Naive thymus-derived CD4-positive, alpha-beta T cell (primary cell): ENCODE data around the gene RAB11A. TPM values are rescaled to one million over a fixed set of nuclear protein-coding genes. Genes with fewer than 3 reads are reported as not detected.

ENCODE experiments used
- ATAC-seq: fragments of 150-1000 bp; cut with Tn5 transposase; 2 replicates; pipeline ENCODE4 v1.10.0; 2021; ENCODE audit warnings: mild to moderate bottlenecking, moderate library complexity
- CTCF ChIA-PET: fragments of 350-600 bp; sonication (Branson Sonifier 250); formaldehyde crosslinking; loops from one replicate; lab custom pipeline; 2021; ENCODE audit warnings: antibody characterized with exemption; lab: Charles Lee
- POLR2A ChIA-PET: fragments of 350-600 bp; sonication (Branson Sonifier 250); formaldehyde crosslinking; loops from one replicate; lab custom pipeline; 2021; ENCODE audit warnings: antibody characterized with exemption, inconsistent platforms; lab: Charles Lee
- DNase-seq, 9 donors: peaks; one replicate each; pipeline versions ENCODE4 v3.0.0 to v3.0.0-alpha.2; 2020 to 2022; ENCODE audit warnings: mixed read lengths in 1 of 9
- H3K27ac ChIP-seq: one replicate; pipeline ENCODE4 v1.7.0; 2013; ENCODE audit warnings: mild to moderate bottlenecking, low read depth, low read length, moderate library complexity
- H3K27me3 ChIP-seq, 2 donors: one replicate each; pipeline ENCODE4 v1.7.0; 2013; ENCODE audit warnings: low read length in 2 of 2, mild to moderate bottlenecking in 2 of 2, moderate library complexity in 2 of 2; ENCODE audit not compliant: control insufficient read depth in 2 of 2, insufficient read depth in 2 of 2
- H3K36me3 ChIP-seq, 3 experiments: 1 replicate in 2 of 3; 2 replicates in 1 of 3; pipeline ENCODE4 v1.7.0; 2013; ENCODE audit warnings: low read length in 3 of 3, mild to moderate bottlenecking in 3 of 3, moderate library complexity in 1 of 3; ENCODE audit not compliant: insufficient read depth in 3 of 3, control insufficient read depth in 2 of 3
- H3K4me1 ChIP-seq, 2 donors: one replicate each; pipeline ENCODE4 v1.7.0; 2013; ENCODE audit warnings: low read length in 2 of 2, mild to moderate bottlenecking in 2 of 2, moderate library complexity in 1 of 2; ENCODE audit not compliant: control insufficient read depth in 2 of 2, insufficient read depth in 2 of 2
- H3K4me3 ChIP-seq: 2 replicates; pipeline ENCODE4 v1.7.0; 2013; ENCODE audit warnings: mild to moderate bottlenecking, low read length
- H3K9me3 ChIP-seq, 3 experiments: 1 replicate in 2 of 3; 2 replicates in 1 of 3; pipeline ENCODE4 v1.7.0; 2013; ENCODE audit warnings: low read length in 3 of 3; ENCODE audit not compliant: control insufficient read depth in 2 of 3
- H3K27ac Mint-ChIP-seq, 9 donors: one replicate each; pipeline ENCODE4 v1.8.0; 2020 to 2022; ENCODE audit warnings: mixed read lengths in 9 of 9, mild to moderate bottlenecking in 8 of 9, moderate library complexity in 5 of 9, inconsistent platforms in 2 of 9
- H3K27me3 Mint-ChIP-seq, 5 donors: one replicate each; pipeline ENCODE4 v1.8.0; 2021 to 2022; ENCODE audit warnings: mixed read lengths in 5 of 5, mild to moderate bottlenecking in 1 of 5
- H3K36me3 Mint-ChIP-seq, 5 donors: one replicate each; pipeline ENCODE4 v1.8.0; 2020 to 2022; ENCODE audit warnings: mixed read lengths in 5 of 5, mild to moderate bottlenecking in 3 of 5, inconsistent platforms in 1 of 5
- H3K4me1 Mint-ChIP-seq, 7 donors: one replicate each; pipeline ENCODE4 v1.8.0; 2020 to 2022; ENCODE audit warnings: mixed read lengths in 7 of 7, mild to moderate bottlenecking in 3 of 7, inconsistent platforms in 1 of 7
- H3K4me3 Mint-ChIP-seq, 10 donors: one replicate each; pipeline ENCODE4 v1.8.0; 2020 to 2022; ENCODE audit warnings: mild to moderate bottlenecking in 10 of 10, mixed read lengths in 10 of 10, moderate library complexity in 6 of 10, inconsistent platforms in 2 of 10
- H3K9me3 Mint-ChIP-seq, 11 donors: one replicate each; pipeline ENCODE4 v1.8.0; 2020 to 2022; ENCODE audit warnings: mixed read lengths in 11 of 11, mild to moderate bottlenecking in 4 of 11, inconsistent platforms in 1 of 11, moderate library complexity in 1 of 11
- intact Hi-C, 2 donors: fragments of 100-400 bp; cut with micrococcal nuclease; formaldehyde crosslinking; loops; one replicate each; pipeline ENCODE4 v1.15.1; 2023
- polyA plus RNA-seq, 2 donors: library from polyadenylated mRNA; unstranded; fragments of 300-500 nt; fragmentation: Illumina TruSeq; gene quantifications; one replicate each; pipeline ENCODE4 v1.2.3, GENCODE V29; 2021
- total RNA-seq, 6 experiments: library from RNA in 5 of 6; stranded (reverse) in 5 of 6; gene quantifications; 1 replicate in 5 of 6; 2 replicates in 1 of 6; pipeline ENCODE4 v1.2.3 and lab custom pipeline; 2021 to 2026

The RAB11A gene
- total and polyA plus RNA-seq, 7 experiments from 2014 or later = 80.9 to 224 (median 112) TPM

DNA sequence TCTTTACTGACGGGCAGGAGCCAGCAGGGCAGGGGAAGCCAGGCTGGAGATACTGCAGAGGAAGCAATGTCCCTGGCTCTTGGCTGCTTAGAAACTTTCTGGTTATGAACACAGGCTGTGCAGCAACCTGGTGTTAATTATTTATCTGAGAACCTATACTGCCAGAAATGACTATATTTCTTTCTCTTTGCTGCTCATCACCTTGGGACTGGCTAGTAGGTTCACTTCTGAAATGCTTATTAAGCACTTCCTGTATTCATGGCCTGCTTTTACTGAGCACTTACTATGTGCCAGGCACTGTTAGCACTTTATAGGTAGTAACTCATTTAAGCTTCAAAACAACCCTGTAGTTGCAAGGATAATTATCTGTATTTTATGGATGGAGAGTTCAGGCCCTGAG is 57.6 kb downstream of the RAB11A start:
- no peak overlapping the region for H3K4me3 ChIP-seq
- Mint-ChIP-seq H3K27me3 (no peaks in the 10 kb centered on the region), H3K9me3 (no peaks in the 10 kb centered on the region), H3K36me3 (peaks cover 0 to 4% (median 0%) of the 10 kb centered on the region in 5 donors), H3K27ac (peak overlapping the region in 1 of 9 donors; percentile 46), H3K4me1 (peaks cover 0 to 2% (median 0%) of the 10 kb centered on the region in 7 donors), H3K4me3 (no peak overlapping the region)
- ChIA-PET CTCF (interaction anchor here (0.6 kb wide), 1 partner anchor 325 kb away, joined by 3 read pairs; no protein-coding TSS in a partner anchor), POLR2A (no interaction called here)
- no peaks in the 10 kb centered on the region for H3K27me3 ChIP-seq
- no peak for ATAC-seq
- no peak for DNase-seq
- no peak overlapping the region for H3K27ac ChIP-seq
- H3K36me3 ChIP-seq = no peaks in the 10 kb centered on the region
- intact Hi-C loops = no loop called here
- no peaks in the 10 kb centered on the region for H3K4me1 ChIP-seq
- H3K9me3 ChIP-seq = no peaks in the 10 kb centered on the region

DNA sequence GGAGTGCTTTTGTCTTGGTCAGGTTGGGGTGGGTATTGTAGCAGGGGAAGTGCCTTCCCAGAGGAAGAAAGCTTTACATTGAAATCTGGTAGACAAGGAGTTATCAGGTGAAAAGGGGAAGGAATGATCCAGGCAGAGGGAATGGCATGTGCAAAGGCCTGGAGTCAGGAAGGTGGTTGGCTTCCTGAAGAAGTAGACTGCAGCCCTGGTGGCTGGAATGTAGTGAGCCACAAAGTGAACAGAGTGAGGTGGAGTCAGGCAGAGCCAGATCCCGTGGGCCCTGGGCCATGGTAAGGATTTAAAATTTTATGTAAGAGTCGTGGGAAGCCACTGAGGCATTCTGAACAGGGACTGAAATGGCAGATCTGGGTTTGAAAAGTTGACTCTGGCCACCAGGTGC is 58.3 kb downstream of the RAB11A start:
- Histone ChIP-seq H3K4me1 (no peaks in the 10 kb centered on the region), H3K36me3 (no peaks in the 10 kb centered on the region), H3K9me3 (no peaks in the 10 kb centered on the region), H3K4me3 (no peak overlapping the region), H3K27me3 (no peaks in the 10 kb centered on the region), H3K27ac (no peak overlapping the region)
- CTCF ChIA-PET = interaction anchor here (0.6 kb wide), 1 partner anchor 324 kb away, joined by 3 read pairs; no protein-coding TSS in a partner anchor
- POLR2A ChIA-PET = no interaction called here
- Mint-ChIP-seq H3K4me1 (peaks cover 0 to 2% (median 0%) of the 10 kb centered on the region in 7 donors), H3K36me3 (peaks cover 0 to 4% (median 0%) of the 10 kb centered on the region in 5 donors), H3K4me3 (no peak overlapping the region), H3K9me3 (no peaks in the 10 kb centered on the region), H3K27ac (peak overlapping the region in 1 of 9 donors; percentile 46), H3K27me3 (peaks cover 0 to 5% (median 0%) of the 10 kb centered on the region in 5 donors)
- intact Hi-C loops = no loop called here
- ATAC-seq (no peak), DNase-seq (no peak)

DNA sequence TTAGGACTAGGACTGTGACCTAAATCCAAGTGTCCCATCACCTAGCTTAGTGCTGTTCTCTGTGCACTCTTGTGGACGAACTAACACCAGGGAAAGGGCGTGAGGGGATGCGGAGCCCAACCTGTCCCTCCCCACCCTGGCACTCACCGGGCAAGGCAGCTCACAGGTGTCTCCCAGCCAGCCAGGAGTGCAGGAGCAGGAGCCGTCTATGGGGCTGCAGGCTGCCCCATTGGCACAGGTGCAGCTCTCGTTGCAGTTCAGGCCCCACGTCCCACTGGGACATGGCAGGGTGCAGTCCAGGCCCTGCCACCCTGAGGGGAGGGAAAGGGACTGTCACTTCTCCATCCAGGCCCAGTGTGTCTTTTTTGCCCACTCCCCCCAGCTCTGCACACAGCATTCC is 60.3 kb downstream of the RAB11A start:
- H3K27me3 ChIP-seq = no peaks in the 10 kb centered on the region
- no peak overlapping the region for H3K27ac Mint-ChIP-seq
- H3K36me3 ChIP-seq = no peaks in the 10 kb centered on the region
- H3K4me1 ChIP-seq = no peaks in the 10 kb centered on the region
- peaks cover 0 to 5% (median 0%) of the 10 kb centered on the region in 5 donors for H3K27me3 Mint-ChIP-seq
- no peak for ATAC-seq
- no peak overlapping the region for H3K4me3 Mint-ChIP-seq
- H3K9me3 Mint-ChIP-seq = no peaks in the 10 kb centered on the region
- POLR2A ChIA-PET = no interaction called here
- H3K36me3 Mint-ChIP-seq = peaks cover 0 to 4% (median 0%) of the 10 kb centered on the region in 5 donors
- H3K27ac ChIP-seq = no peak overlapping the region
- H3K4me1 Mint-ChIP-seq = peaks cover 0 to 3% (median 0%) of the 10 kb centered on the region in 7 donors
- intact Hi-C loops = no loop called here
- no peaks in the 10 kb centered on the region for H3K9me3 ChIP-seq
- no peak for DNase-seq
- H3K4me3 ChIP-seq = no peak overlapping the region
- CTCF ChIA-PET = no interaction called here

DNA sequence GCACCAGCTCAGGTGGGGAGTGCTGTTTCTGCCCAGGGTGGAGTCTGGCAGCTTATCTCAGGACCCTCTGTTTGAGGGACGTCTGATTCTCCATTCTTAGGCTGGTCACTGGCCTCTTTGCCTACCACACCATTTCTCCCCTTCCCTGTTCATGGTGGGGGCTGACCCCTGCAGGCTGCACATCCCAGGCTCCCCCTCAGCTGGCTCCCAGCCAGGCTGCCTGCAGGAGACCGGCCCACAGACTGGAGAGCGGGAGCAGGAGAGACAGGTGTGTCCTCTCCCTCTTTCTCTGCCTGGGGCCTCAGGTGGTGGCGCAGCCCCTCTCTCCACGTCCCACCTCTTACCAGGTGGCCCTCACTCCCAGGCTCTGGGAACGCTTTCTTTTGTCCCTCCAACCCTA is 60.8 kb downstream of the RAB11A start:
- Histone ChIP-seq H3K9me3 (no peaks in the 10 kb centered on the region), H3K27me3 (no peaks in the 10 kb centered on the region), H3K27ac (no peak overlapping the region), H3K4me3 (no peak overlapping the region), H3K4me1 (no peaks in the 10 kb centered on the region), H3K36me3 (no peaks in the 10 kb centered on the region)
- peaks cover 0 to 3% (median 0%) of the 10 kb centered on the region in 7 donors for H3K4me1 Mint-ChIP-seq
- no peak for DNase-seq
- no peak for ATAC-seq
- ChIA-PET CTCF (no interaction called here), POLR2A (no interaction called here)
- peaks cover 0 to 5% (median 0%) of the 10 kb centered on the region in 5 donors for H3K27me3 Mint-ChIP-seq
- intact Hi-C loops = no loop called here
- H3K27ac Mint-ChIP-seq = no peak overlapping the region
- H3K36me3 Mint-ChIP-seq = peaks cover 0 to 4% (median 0%) of the 10 kb centered on the region in 5 donors
- H3K4me3 Mint-ChIP-seq = no peak overlapping the region
- H3K9me3 Mint-ChIP-seq = no peaks in the 10 kb centered on the region

DNA sequence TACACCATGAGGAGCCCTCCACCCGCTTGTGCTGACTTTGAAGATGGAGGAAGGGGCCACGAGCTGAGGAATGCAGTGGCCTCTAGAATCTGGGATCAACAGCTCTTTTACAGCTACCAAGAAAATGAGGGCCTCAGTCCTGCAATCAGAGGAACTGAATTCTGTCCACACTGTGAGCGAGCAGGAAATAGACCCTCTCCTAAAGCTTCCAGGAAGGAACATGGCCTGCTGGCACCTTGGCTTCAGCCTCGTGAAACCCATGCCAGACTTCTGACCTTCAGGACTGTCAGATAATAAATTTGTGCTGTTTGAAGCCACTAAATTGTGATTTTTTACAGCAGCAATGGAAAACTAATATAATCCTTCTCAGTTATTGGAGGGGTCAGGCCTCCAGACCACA is 61.9 kb downstream of the RAB11A start:
- H3K4me3 ChIP-seq = no peak overlapping the region
- POLR2A ChIA-PET = no interaction called here
- no peaks in the 10 kb centered on the region for H3K9me3 Mint-ChIP-seq
- H3K36me3 Mint-ChIP-seq = peaks cover 0 to 4% (median 0%) of the 10 kb centered on the region in 5 donors
- DNase-seq (no peak), ATAC-seq (no peak)
- H3K27ac ChIP-seq = no peak overlapping the region
- no peak overlapping the region for H3K4me3 Mint-ChIP-seq
- peaks cover 0 to 5% (median 0%) of the 10 kb centered on the region in 5 donors for H3K27me3 Mint-ChIP-seq
- no peaks in the 10 kb centered on the region for H3K9me3 ChIP-seq
- no peaks in the 10 kb centered on the region for H3K36me3 ChIP-seq
- H3K4me1 Mint-ChIP-seq = peaks cover 0 to 3% (median 0%) of the 10 kb centered on the region in 7 donors
- CTCF ChIA-PET = no interaction called here
- H3K27ac Mint-ChIP-seq = no peak overlapping the region
- no peaks in the 10 kb centered on the region for H3K27me3 ChIP-seq
- H3K4me1 ChIP-seq = no peaks in the 10 kb centered on the region
- intact Hi-C loops = no loop called here

DNA sequence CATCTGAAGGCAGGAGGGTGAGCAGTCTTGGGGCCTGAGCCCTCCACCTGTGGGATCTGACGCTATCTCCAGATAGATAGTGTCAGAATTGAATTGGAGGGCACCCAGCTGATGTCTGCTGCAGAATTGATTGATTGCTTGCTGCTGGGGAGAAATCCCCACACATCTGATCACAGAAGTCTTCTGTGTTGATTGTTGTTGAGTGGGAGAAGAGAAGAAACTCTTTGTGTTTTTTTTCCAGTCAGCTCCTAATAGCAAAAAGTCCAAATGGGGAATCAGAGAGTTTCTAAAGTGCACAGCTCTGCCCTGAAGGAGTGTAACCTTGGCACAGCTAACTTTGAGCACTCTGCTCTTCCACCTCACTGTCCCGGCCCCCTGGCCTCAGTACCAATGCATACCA is 66.1 kb downstream of the RAB11A start:
- H3K27ac ChIP-seq = no peak overlapping the region
- Mint-ChIP-seq H3K9me3 (no peaks in the 10 kb centered on the region), H3K4me3 (no peak overlapping the region), H3K36me3 (no peaks in the 10 kb centered on the region), H3K27me3 (peaks cover 0 to 5% (median 0%) of the 10 kb centered on the region in 5 donors), H3K27ac (no peak overlapping the region), H3K4me1 (peaks cover 0 to 7% (median 0%) of the 10 kb centered on the region in 7 donors)
- H3K36me3 ChIP-seq = no peaks in the 10 kb centered on the region
- intact Hi-C loops = no loop called here
- H3K9me3 ChIP-seq = no peaks in the 10 kb centered on the region
- ChIA-PET CTCF (interaction anchor here (0.6 kb wide), 1 partner anchor 470 kb away, joined by 3 read pairs; no protein-coding TSS in a partner anchor), POLR2A (no interaction called here)
- no peak overlapping the region for H3K4me3 ChIP-seq
- no peak for ATAC-seq
- H3K27me3 ChIP-seq = no peaks in the 10 kb centered on the region
- no peak for DNase-seq
- H3K4me1 ChIP-seq = no peaks in the 10 kb centered on the region

DNA sequence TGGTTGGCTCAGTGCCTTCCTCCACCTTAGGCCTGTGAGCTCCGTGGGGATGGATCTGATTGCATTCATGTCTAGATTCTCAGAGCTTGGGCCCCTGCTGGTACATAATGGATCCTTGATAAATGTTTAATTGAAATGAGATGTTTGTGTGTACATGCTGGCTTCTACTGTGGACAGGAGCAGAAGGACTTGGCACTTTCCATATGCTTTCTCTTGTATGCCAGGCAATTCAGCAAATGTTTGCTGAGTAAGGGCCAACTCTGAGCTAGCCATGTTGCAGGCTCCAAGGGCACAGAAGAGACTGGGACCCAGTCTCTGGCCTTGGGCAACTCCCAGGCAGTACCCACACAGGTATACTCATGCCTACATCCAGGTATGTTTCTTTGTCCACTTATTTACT is 67.0 kb downstream of the RAB11A start:
- H3K4me1 Mint-ChIP-seq = peaks cover 0 to 9% (median 0%) of the 10 kb centered on the region in 7 donors
- H3K36me3 Mint-ChIP-seq = no peaks in the 10 kb centered on the region
- peaks cover 0 to 5% (median 0%) of the 10 kb centered on the region in 5 donors for H3K27me3 Mint-ChIP-seq
- H3K4me3 Mint-ChIP-seq = no peak overlapping the region
- no peak overlapping the region for H3K4me3 ChIP-seq
- intact Hi-C loops = no loop called here
- H3K27ac ChIP-seq = no peak overlapping the region
- no peaks in the 10 kb centered on the region for H3K9me3 Mint-ChIP-seq
- H3K9me3 ChIP-seq = no peaks in the 10 kb centered on the region
- H3K4me1 ChIP-seq = no peaks in the 10 kb centered on the region
- no peak for ATAC-seq
- ChIA-PET CTCF (no interaction called here), POLR2A (no interaction called here)
- no peak for DNase-seq
- H3K36me3 ChIP-seq = no peaks in the 10 kb centered on the region
- no peaks in the 10 kb centered on the region for H3K27me3 ChIP-seq
- H3K27ac Mint-ChIP-seq = no peak overlapping the region
